Measurements from ENCODE around the gene NCS1.
"Not testable (repeated sequence)": the region's sequence is repeated elsewhere in the genome, so short reads cannot be mapped to it uniquely, and the experiment has no call there.

NCS1 gene

DNA sequence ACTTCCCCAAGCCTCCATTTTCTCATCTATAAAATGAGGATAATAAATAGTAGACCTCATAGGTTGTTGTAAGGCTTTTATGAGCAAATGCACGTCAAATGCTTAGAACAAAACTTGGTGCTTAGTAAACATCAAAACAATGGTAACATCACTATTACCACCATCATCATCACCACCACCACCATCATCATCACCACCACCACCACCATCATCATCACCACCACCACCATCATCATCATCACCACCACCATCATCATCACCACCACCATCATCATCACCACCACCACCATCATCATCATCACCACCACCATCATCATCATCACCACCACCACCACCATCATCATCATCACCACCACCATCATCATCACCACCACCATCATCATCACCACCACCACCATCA, 105.3 kb downstream of the NCS1 start:
- not testable (repeated sequence) for H3K9me3 ChIP-seq (ENCODE audit: insufficient read depth, low read depth, low read length); H3K27ac ChIP-seq (ENCODE audit: low read length); H3K36me3 ChIP-seq (ENCODE audit: insufficient read depth, low read depth, low read length); H3K9ac ChIP-seq (ENCODE audit: low read depth, low read length); H3K4me3 ChIP-seq (ENCODE audit: low read length); H3K27me3 ChIP-seq (ENCODE audit: insufficient read depth, low read length); H3K4me1 ChIP-seq (ENCODE audit: insufficient read depth, low read length)

DNA sequence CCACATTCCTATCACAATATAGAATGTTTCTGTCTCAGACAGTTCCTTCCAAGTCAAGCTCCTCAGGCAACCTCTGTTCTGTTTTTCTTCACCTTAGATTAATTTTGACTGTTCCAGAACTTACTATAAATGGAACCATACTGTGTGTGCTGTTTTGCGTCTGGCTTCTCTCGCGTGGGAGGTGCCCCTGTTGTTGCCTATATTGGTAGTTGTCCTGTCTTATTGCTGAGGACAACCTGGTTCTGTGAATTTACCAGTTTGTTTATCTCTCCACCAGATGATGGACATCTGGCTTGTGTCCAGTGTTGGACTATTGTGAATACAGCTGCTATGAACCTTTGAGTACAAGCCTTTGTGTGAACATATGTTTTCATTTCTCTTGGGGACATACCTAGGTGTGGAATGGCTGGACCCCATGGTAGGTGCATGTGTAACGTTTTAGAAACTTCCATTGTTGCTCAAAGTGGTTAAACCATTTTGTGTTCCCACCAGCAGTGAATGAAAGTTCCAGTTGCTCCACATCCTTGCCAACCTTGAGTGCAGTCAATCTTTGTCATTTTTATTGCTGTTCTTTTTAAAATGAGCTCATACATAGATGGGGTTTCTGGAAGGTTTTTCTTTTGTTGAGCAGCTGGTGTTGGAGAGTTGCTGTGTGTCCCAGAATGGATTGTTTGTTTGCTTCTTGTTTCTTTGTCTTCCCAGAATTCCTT, 111.5 kb downstream of the NCS1 start:
- Histone ChIP-seq H3K4me1 (ENCODE audit: insufficient read depth, low read length) (peaks cover under 1% of the 10 kb centered on the region; the same call in 1 of the 2 replicates), H3K27me3 (ENCODE audit: insufficient read depth, low read length) (no peaks in the 10 kb centered on the region), H3K9ac (ENCODE audit: low read depth, low read length) (no peak overlapping the region), H3K9me3 (ENCODE audit: insufficient read depth, low read depth, low read length) (no peaks in the 10 kb centered on the region; the same call in 1 of the 2 replicates), H3K36me3 (ENCODE audit: insufficient read depth, low read depth, low read length) (no peaks in the 10 kb centered on the region; the same call in 1 of the 2 replicates), H3K4me3 (ENCODE audit: low read length) (no peak overlapping the region), H3K27ac (ENCODE audit: low read length) (no peak overlapping the region)

DNA sequence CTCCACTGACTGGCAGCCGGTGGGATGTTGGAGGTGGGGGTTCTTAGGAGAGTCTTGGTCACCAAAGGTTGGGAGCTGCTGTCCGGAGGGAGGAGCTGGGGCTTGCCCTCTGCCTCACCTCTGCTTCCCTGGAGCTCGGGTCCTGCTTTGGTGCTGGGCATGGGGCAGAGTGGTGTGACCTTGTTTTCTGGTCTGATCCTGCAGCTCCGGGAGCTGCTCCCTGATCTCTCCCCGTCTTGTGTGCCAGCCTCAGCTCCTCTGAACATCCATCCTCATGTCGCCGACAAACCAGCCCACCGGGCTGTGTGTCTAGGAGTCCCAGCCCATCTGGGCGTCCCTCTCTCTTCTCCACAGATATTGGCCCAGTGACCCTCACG, 112.0 kb downstream of the NCS1 start:
- H3K4me1 ChIP-seq (ENCODE audit: insufficient read depth, low read length), result peaks cover 6% of the 10 kb centered on the region; the same call in 1 of the 2 replicates
- no peaks in the 10 kb centered on the region; the same call in 1 of the 2 replicates for H3K36me3 ChIP-seq (ENCODE audit: insufficient read depth, low read depth, low read length)
- no peak overlapping the region for H3K27ac ChIP-seq (ENCODE audit: low read length)
- no peaks in the 10 kb centered on the region for H3K27me3 ChIP-seq (ENCODE audit: insufficient read depth, low read length)
- H3K9ac ChIP-seq (ENCODE audit: low read depth, low read length), result no peak overlapping the region
- no peaks in the 10 kb centered on the region; the same call in 1 of the 2 replicates for H3K9me3 ChIP-seq (ENCODE audit: insufficient read depth, low read depth, low read length)
- H3K4me3 ChIP-seq (ENCODE audit: low read length), result no peak overlapping the region

DNA sequence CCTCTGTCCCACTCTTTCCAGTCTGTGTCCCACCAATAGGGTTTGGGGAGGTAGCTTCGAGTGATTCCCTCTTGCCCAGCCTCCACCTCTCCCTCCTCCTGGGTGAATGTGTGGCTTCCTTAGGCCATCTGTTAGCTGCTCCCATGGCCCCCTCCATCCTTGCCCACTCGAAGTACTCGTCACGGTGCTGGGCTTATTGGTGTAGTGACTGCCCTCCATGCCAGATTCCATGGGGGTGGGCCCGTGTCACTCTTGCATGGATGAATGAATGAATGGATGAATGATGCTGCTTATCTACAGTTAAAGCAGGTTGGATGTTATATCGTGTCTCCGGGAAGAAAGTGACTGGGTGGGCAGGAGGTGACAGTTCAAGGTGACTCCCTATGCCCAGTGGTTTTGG, 112.5 kb downstream of the NCS1 start:
- Histone ChIP-seq H3K4me1 (ENCODE audit: insufficient read depth, low read length) (peaks cover 8% of the 10 kb centered on the region; the same call in 1 of the 2 replicates), H3K9ac (ENCODE audit: low read depth, low read length) (no peak overlapping the region), H3K27me3 (ENCODE audit: insufficient read depth, low read length) (no peaks in the 10 kb centered on the region), H3K4me3 (ENCODE audit: low read length) (no peak overlapping the region), H3K9me3 (ENCODE audit: insufficient read depth, low read depth, low read length) (no peaks in the 10 kb centered on the region; the same call in 1 of the 2 replicates), H3K27ac (ENCODE audit: low read length) (no peak overlapping the region), H3K36me3 (ENCODE audit: insufficient read depth, low read depth, low read length) (no peaks in the 10 kb centered on the region; the same call in 1 of the 2 replicates)

DNA sequence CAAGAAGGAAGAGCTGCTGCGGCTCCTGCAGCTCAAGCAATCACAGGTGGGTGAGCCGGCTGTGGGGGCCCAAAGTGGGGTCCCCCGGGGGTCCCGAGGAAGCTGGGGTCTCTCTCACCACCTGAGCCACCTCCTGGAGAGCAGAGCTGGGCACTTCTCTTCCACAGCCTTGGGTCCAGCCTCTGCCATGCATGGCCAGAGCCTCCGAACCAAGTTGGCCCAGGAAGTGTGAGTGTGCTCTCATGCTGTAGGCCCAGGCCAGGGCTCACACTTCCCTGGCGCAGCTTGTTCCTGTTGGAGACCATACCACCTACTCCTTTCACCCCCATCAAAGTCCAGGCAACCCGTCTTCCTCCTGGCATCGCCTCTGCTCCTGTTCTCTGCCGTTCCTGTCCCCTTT, 113.1 kb downstream of the NCS1 start:
- peaks cover 8% of the 10 kb centered on the region; the same call in 1 of the 2 replicates for H3K4me1 ChIP-seq (ENCODE audit: insufficient read depth, low read length)
- no peak overlapping the region for H3K9ac ChIP-seq (ENCODE audit: low read depth, low read length)
- no peaks in the 10 kb centered on the region; the same call in 1 of the 2 replicates for H3K9me3 ChIP-seq (ENCODE audit: insufficient read depth, low read depth, low read length)
- H3K27ac ChIP-seq (ENCODE audit: low read length), result no peak overlapping the region
- no peaks in the 10 kb centered on the region; the same call in 1 of the 2 replicates for H3K36me3 ChIP-seq (ENCODE audit: insufficient read depth, low read depth, low read length)
- no peak overlapping the region for H3K4me3 ChIP-seq (ENCODE audit: low read length)
- H3K27me3 ChIP-seq (ENCODE audit: insufficient read depth, low read length), result no peaks in the 10 kb centered on the region

DNA sequence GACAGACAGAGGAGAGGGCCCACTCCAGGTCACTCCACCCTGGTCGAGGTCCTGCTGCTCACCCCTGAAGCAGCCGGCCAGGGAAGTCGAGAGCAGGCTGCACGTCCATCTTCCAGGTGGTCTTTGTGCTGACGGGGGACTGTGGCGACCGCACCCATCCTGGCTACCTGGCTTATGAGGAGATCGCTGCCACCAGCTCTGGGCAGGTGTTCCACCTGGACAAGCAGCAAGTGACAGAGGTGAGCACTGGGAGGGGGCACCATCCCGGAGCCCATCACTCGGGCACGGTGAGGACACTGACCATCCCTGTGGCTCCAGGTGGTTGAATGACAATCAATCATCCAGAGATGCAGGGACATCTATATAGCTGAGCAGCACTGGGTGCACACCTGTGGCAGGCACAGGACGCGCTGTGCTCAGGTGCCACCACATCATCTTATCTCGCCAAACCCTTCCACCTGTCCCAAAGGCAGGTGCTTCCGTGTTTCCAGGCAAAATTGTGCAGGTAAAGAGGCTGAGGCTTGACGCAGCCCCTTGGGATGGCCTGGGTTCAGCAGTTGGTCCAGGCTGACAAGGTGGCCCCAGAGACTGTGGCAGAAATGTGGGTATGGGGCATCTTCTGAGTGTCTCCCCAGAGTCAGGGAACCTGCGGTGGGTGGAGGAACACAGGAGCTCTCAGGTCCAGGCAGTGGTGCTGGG, 114.0 kb downstream of the NCS1 start:
- no peaks in the 10 kb centered on the region; the same call in 1 of the 2 replicates for H3K36me3 ChIP-seq (ENCODE audit: insufficient read depth, low read depth, low read length)
- no peaks in the 10 kb centered on the region for H3K27me3 ChIP-seq (ENCODE audit: insufficient read depth, low read length)
- no peak overlapping the region for H3K27ac ChIP-seq (ENCODE audit: low read length)
- H3K9me3 ChIP-seq (ENCODE audit: insufficient read depth, low read depth, low read length), result no peaks in the 10 kb centered on the region; the same call in 1 of the 2 replicates
- no peak overlapping the region for H3K4me3 ChIP-seq (ENCODE audit: low read length)
- no peak overlapping the region; the same call in 1 of the 2 replicates for H3K9ac ChIP-seq (ENCODE audit: low read depth, low read length)
- H3K4me1 ChIP-seq (ENCODE audit: insufficient read depth, low read length), result peaks cover 8% of the 10 kb centered on the region; the same call in 1 of the 2 replicates

Measured in iPS-20b (cell line).